CD4-positive, alpha-beta T cell treated with Interferon alpha-2 for 1 hour (primary cell): ENCODE measurements around the gene HS3ST6.
"Not testable (repeated sequence)": the region's sequence is repeated elsewhere in the genome, so short reads cannot be mapped to it uniquely, and the experiment has no call there.

ENCODE experiments used
- DNase-seq, 2 donors: peaks; one replicate each; pipeline ENCODE4 v3.0.0-alpha.2; 2020 to 2022

HS3ST6 gene

DNA sequence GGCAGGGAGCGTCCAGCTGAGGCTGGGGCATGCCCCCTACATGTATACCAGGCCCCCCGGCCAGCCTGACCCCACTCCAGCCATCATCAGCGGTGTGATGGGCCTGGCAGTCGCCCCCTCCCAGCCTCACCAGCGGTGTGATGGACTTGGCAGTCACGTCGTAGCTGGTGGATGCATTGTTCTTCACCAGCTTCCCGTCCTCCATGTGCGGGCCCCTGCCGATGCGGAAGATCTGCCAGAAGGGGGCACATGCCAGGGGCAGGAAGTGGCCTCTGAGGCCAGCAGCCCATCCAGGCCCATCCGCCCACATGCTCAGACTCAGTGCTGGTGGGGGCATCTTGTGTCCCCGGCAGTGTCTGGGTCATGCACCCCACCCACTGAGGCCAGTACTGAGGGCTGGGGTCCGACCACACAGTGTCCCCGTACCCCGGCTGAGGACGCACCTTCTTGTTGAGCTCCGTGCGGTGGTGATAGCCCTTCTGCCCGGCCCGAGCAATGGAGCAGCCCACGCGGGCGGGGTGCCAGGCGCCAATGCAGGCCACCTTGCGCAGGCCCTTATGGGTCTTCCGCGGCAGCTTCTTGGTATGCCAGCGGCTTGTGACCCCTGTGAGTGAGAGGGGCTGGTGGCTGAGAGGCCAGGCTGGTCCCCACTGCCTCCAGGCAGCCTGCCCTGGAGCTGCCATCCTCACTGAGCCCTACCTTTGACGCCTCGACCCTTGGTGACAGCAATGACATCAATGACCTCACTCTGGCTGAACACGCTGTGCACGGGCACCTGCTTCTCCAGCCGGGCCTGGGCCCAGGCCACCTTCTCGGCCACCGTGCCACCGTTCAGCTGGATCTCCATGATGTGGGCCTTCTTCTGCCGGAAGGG is 28.5 kb upstream of the HS3ST6 start:
- DNase-seq, result no peak

DNA sequence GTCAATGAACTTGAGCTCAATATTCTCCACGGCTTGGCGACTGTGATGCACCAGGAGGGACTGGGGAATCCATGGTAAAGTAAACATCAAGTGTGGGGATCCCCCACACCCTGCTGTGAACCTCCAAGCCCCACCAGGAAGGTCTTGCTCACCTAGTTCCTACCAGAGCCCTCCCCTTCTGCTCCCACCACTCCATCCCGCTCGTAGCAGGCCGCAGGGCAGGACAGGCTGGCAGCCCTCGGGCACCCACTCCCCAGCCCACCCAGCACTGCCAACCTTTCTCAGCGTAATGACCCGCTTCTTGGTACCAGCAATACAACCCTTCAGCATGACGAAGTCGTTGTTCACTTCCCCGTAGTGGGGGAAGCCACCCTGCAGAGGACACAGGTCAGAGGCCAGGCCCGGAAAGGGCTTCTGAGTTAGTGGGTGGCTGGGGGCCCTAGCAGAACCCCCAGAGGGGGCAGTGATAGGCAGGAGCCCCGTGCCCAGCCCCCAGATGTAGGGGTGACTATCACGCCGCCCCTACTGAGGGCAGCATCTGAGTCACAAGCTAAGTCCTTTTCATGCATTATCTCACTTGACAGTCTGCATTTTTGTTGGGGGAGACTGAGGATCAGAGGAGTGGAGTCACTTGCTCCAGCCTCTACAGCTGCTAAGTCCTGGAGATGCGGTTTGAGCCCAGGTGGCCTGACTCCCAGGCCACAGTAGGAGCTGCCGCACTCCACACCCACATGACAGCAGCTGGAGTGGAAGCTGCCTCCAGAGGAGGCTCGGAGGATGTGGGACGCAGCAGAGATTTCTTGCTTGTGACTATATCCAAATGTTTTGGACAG is 27.6 kb upstream of the HS3ST6 start:
- DNase-seq, result no peak

- DNase-seq, result no peak
Measured at GRCh38 chr16:1944612-1945199, 26.5 kb upstream of the HS3ST6 start.

GRCh38 chr16:1942810-1943726 is 24.9 kb upstream of the HS3ST6 start, which contains the start of gene MSRB1:
Gene MSRB1 (minus strand): TSS chr16:1943199. CDS start chr16:1943156, 43 bp downstream.
- peak; percentile 99 for DNase-seq

GRCh38 chr16:1942047-1942809 is 24.0 kb upstream of the HS3ST6 start:
- peak; percentile 32 to 61 for DNase-seq

- no peak for DNase-seq
Measured at GRCh38 chr16:1941162-1942046, 23.2 kb upstream of the HS3ST6 start.

DNA sequence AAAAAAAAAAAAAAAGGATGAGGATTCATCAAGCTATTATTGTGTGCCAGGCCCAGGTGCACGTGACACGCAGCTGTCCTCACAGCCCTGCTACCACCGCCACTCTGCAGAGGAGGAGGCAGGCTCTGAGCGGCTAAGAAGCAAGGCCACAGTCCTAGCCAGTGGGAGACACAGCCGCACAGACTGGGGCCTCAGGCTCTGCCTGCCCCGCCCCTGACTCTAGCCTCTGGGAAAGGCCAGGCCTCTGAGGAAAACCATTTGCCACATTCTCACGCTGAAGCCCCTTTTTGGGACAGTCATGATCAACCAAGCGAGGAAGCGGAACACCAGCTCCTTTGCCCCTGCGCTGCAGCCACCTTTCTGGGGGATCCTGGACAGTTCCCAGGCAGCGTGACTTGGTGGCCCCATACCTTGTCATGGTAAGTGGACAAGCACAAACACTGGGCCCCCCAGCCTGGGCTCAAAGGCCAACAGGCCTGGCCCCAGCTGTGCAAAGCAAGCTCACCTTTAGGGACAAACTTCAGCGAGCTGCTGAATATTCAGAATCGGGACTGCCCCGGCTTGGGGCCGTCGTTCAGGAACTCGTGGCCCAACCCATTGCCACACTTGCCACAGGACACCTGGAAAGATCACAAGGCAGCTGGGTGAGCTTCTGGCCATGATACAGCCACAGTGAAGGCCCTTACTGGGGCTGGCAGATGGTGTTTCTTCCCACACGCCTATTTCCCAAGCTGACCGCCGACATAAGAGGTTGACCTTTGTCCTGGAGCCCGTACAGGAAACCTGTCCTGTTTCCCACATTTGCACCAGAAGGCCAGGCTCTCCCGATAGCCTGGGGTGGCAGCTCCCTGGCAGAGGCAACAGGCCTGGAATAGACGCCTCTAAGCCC is 22.3 kb upstream of the HS3ST6 start:
- no peak for DNase-seq

DNA sequence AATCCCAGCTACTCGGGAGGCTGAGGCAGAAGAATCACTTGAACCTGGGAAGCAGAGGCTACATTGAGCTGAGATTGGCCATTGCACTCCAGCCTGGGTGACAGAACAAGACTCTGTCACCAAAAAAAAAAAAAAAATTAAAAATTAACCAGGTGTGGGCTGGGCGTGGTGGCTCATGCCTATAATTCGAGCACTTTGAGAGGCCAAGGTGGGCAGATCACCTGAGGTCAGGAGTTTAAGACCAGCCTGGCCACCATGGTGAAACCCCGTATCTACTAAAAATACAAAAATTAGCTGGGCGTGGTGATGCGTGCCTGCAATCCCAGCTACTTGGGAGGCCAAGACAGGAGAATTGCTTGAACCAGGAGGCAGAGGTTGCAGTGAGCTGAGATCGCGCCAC is 21.6 kb upstream of the HS3ST6 start:
- DNase-seq, result not testable (repeated sequence)

DNA sequence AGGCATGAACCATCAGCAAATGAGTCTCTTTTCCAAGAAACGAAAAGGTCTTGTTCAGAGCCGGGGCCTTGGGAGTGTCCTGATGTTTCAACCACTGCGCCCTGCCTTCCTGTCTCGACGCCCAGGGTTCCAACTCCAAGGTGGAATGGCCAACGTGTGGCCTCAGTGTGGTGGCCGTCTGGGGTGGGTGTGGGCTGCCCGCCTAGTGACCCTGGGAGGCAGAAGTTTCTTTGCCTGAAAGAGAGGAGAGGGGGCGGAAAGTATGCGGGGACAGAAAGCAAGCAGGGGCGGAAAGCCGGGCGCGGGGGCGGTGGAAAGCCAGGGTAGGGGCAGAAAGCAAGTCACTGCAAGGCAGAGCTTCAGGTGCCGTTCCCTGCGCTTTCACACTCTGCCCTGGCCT is 20.7 kb upstream of the HS3ST6 start:
- DNase-seq, result no peak

- peak; percentile 8 to 49 for DNase-seq
Measured at GRCh38 chr16:1938316-1938715, 20.1 kb upstream of the HS3ST6 start.

GRCh38 chr16:1936945-1937479 is 18.8 kb upstream of the HS3ST6 start:
- DNase-seq, result no peak

- no peak for DNase-seq
Measured at GRCh38 chr16:1933097-1933661, 15.0 kb upstream of the HS3ST6 start.

- no peak for DNase-seq
Measured at GRCh38 chr16:1932050-1933028, 14.1 kb upstream of the HS3ST6 start.

DNA sequence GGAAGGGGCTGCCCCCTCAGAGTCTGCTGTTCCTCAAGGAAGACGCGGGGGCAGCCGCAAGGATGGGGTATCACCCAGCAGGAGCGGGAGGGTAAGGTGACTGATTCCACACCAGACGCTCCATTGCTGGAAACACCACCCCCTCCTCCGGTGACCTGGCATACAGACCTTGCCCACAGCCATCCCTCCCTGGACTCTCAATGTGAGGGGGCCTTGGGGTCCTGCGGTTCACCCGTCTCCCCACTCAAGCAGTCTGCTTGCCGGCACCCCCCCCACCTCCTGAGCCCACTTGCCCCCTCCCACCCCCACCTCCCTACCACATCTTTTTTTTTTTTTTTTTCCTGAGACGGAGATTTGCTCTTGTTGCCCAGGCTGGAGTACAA is 12.1 kb upstream of the HS3ST6 start:
- no peak for DNase-seq

GRCh38 chr16:1929578-1930337 is 11.5 kb upstream of the HS3ST6 start:
- peak; percentile 88 to 93 for DNase-seq

DNA sequence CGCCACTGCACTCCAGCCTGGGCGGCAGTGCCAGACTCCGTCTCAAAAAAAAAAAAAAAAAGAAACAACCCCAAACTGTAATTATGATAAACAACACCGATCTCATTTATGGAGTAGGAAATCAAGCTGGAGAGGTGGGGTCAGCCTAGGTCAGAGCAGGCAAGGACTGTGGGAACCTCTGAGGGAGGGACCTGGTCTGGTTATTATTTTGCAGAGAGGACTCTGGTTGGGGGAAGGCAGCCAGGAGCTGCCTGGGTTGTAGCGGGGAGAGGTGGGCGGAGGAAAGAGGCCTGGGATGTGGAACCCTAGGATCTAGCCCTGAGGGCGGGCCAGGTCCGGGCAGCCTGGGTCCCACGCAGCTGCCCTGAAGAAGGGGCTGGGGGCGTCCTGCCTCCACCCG is 10.9 kb upstream of the HS3ST6 start:
- DNase-seq, result peak in 1 of 2 donors; percentile 24

GRCh38 chr16:1926271-1926670 is 8.1 kb upstream of the HS3ST6 start:
- no peak for DNase-seq
